T-helper 1 cell treated with Interleukin-12 subunit alpha and Interleukin-12 subunit beta and Interleukin-4 antibody, amounts not matched to agents 30 μg/mL and 1 μg/mL, for 36 hours (primary cell): Measurements from ENCODE around the gene OGFOD3.

Experiments
- H3K27ac Mint-ChIP-seq: one replicate; pipeline ENCODE4 v1.8.0; 2021; ENCODE audit warnings: mild to moderate bottlenecking, mixed read lengths
- H3K27me3 Mint-ChIP-seq: one replicate; pipeline ENCODE4 v1.8.0; 2021; ENCODE audit warnings: low read depth, mixed read lengths
- H3K36me3 Mint-ChIP-seq: one replicate; pipeline ENCODE4 v1.8.0; 2021; ENCODE audit warnings: low read depth, mixed read lengths
- H3K4me1 Mint-ChIP-seq: one replicate; pipeline ENCODE4 v1.8.0; 2021; ENCODE audit warnings: low read depth, mixed read lengths
- H3K4me3 Mint-ChIP-seq: one replicate; pipeline ENCODE4 v1.8.0; 2021; ENCODE audit warnings: mild to moderate bottlenecking, moderate library complexity, mixed read lengths
- H3K9me3 Mint-ChIP-seq: one replicate; pipeline ENCODE4 v1.8.0; 2021; ENCODE audit warnings: mixed read lengths

The OGFOD3 gene

GRCh38 chr17:82396601-82397435, 21.6 kb downstream of the OGFOD3 start:
- H3K27me3 Mint-ChIP-seq = no peaks in the 10 kb centered on the region
- H3K9me3 Mint-ChIP-seq = no peaks in the 10 kb centered on the region
- no peak overlapping the region for H3K4me3 Mint-ChIP-seq
- H3K4me1 Mint-ChIP-seq = peaks cover 10% of the 10 kb centered on the region
- no peak overlapping the region for H3K27ac Mint-ChIP-seq
- peaks cover 11% of the 10 kb centered on the region for H3K36me3 Mint-ChIP-seq

GRCh38 chr17:82394278-82394677, 24.1 kb downstream of the OGFOD3 start:
- no peaks in the 10 kb centered on the region for H3K27me3 Mint-ChIP-seq
- peaks cover 5% of the 10 kb centered on the region for H3K36me3 Mint-ChIP-seq
- H3K9me3 Mint-ChIP-seq = no peaks in the 10 kb centered on the region
- no peak overlapping the region for H3K27ac Mint-ChIP-seq
- no peaks in the 10 kb centered on the region for H3K4me1 Mint-ChIP-seq
- no peak overlapping the region for H3K4me3 Mint-ChIP-seq

- Mint-ChIP-seq H3K4me1 (no peaks in the 10 kb centered on the region), H3K4me3 (no peak overlapping the region), H3K27me3 (peaks cover under 1% of the 10 kb centered on the region), H3K27ac (no peak overlapping the region), H3K36me3 (peaks cover 5% of the 10 kb centered on the region), H3K9me3 (no peaks in the 10 kb centered on the region)
Measured at GRCh38 chr17:82392941-82393340, 25.4 kb downstream of the OGFOD3 start.

- Mint-ChIP-seq H3K36me3 (peaks cover 5% of the 10 kb centered on the region), H3K9me3 (no peaks in the 10 kb centered on the region), H3K27me3 (peaks cover 6% of the 10 kb centered on the region), H3K4me3 (no peak overlapping the region), H3K27ac (no peak overlapping the region), H3K4me1 (no peaks in the 10 kb centered on the region)
Measured at GRCh38 chr17:82392209-82392920, 26.0 kb downstream of the OGFOD3 start.

GRCh38 chr17:82391496-82392066, 26.8 kb downstream of the OGFOD3 start:
- H3K9me3 Mint-ChIP-seq = no peaks in the 10 kb centered on the region
- no peak overlapping the region for H3K4me3 Mint-ChIP-seq
- no peak overlapping the region for H3K27ac Mint-ChIP-seq
- no peaks in the 10 kb centered on the region for H3K4me1 Mint-ChIP-seq
- H3K27me3 Mint-ChIP-seq = peaks cover 7% of the 10 kb centered on the region
- peaks cover 5% of the 10 kb centered on the region for H3K36me3 Mint-ChIP-seq

GRCh38 chr17:82390860-82391435, 27.4 kb downstream of the OGFOD3 start:
- no peaks in the 10 kb centered on the region for H3K9me3 Mint-ChIP-seq
- H3K4me1 Mint-ChIP-seq = no peaks in the 10 kb centered on the region
- H3K4me3 Mint-ChIP-seq = no peak overlapping the region
- no peak overlapping the region for H3K27ac Mint-ChIP-seq
- H3K36me3 Mint-ChIP-seq = peaks cover 4% of the 10 kb centered on the region
- peaks cover 7% of the 10 kb centered on the region for H3K27me3 Mint-ChIP-seq

- Mint-ChIP-seq H3K9me3 (no peaks in the 10 kb centered on the region), H3K4me3 (no peak overlapping the region), H3K27me3 (peaks cover 7% of the 10 kb centered on the region), H3K4me1 (no peaks in the 10 kb centered on the region), H3K36me3 (peaks cover 4% of the 10 kb centered on the region), H3K27ac (no peak overlapping the region)
Measured at GRCh38 chr17:82390015-82390859, 28.1 kb downstream of the OGFOD3 start.

GRCh38 chr17:82389379-82389778, 29.0 kb downstream of the OGFOD3 start:
- Mint-ChIP-seq H3K36me3 (peaks cover 4% of the 10 kb centered on the region), H3K4me3 (no peak overlapping the region), H3K27ac (no peak overlapping the region), H3K27me3 (peaks cover 7% of the 10 kb centered on the region), H3K9me3 (no peaks in the 10 kb centered on the region), H3K4me1 (no peaks in the 10 kb centered on the region)

- Mint-ChIP-seq H3K27ac (no peak overlapping the region), H3K4me3 (no peak overlapping the region), H3K27me3 (peaks cover 7% of the 10 kb centered on the region), H3K36me3 (no peaks in the 10 kb centered on the region), H3K4me1 (no peaks in the 10 kb centered on the region), H3K9me3 (no peaks in the 10 kb centered on the region)
Measured at GRCh38 chr17:82388922-82389283, 29.5 kb downstream of the OGFOD3 start.

- Mint-ChIP-seq H3K27me3 (peaks cover 7% of the 10 kb centered on the region), H3K27ac (no peak overlapping the region), H3K36me3 (no peaks in the 10 kb centered on the region), H3K4me3 (no peak overlapping the region), H3K4me1 (no peaks in the 10 kb centered on the region), H3K9me3 (no peaks in the 10 kb centered on the region)
Measured at GRCh38 chr17:82388223-82388921, 30.0 kb downstream of the OGFOD3 start.

- H3K27ac Mint-ChIP-seq = no peak overlapping the region
- H3K27me3 Mint-ChIP-seq = peaks cover 7% of the 10 kb centered on the region
- no peaks in the 10 kb centered on the region for H3K9me3 Mint-ChIP-seq
- H3K36me3 Mint-ChIP-seq = no peaks in the 10 kb centered on the region
- no peaks in the 10 kb centered on the region for H3K4me1 Mint-ChIP-seq
- no peak overlapping the region for H3K4me3 Mint-ChIP-seq
Measured at GRCh38 chr17:82387705-82388106, 30.7 kb downstream of the OGFOD3 start.

GRCh38 chr17:82386881-82387704, 31.3 kb downstream of the OGFOD3 start:
- Mint-ChIP-seq H3K4me3 (no peak overlapping the region), H3K36me3 (no peaks in the 10 kb centered on the region), H3K4me1 (no peaks in the 10 kb centered on the region), H3K9me3 (no peaks in the 10 kb centered on the region), H3K27ac (no peak overlapping the region), H3K27me3 (peaks cover 7% of the 10 kb centered on the region)

- H3K27ac Mint-ChIP-seq = no peak overlapping the region
Measured at GRCh38 chr17:82386255-82386831, 32.0 kb downstream of the OGFOD3 start.

More at GRCh38 chr17:82386255-82386831, 32.0 kb downstream of the OGFOD3 start:
- Mint-ChIP-seq H3K4me1 (no peaks in the 10 kb centered on the region), H3K36me3 (no peaks in the 10 kb centered on the region), H3K27me3 (peaks cover 12% of the 10 kb centered on the region), H3K4me3 (no peak overlapping the region), H3K9me3 (no peaks in the 10 kb centered on the region)
